T-helper 22 cell (primary cell): ENCODE data around the gene ENTPD5.
"Not testable (repeated sequence)": the region's sequence is repeated elsewhere in the genome, so short reads cannot be mapped to it uniquely, and the experiment has no call there.

Source experiments
- DNase-seq: peaks from one replicate; pipeline ENCODE4 v3.0.0-alpha.2; 2020; ENCODE audit warnings: low read depth

ENTPD5 gene

GRCh38 chr14:73944432-73945158, 74.5 kb downstream of the ENTPD5 start:
- DNase-seq = no peak

- no peak for DNase-seq
These were observed 76.0 kb downstream of the ENTPD5 start for GRCh38 chr14:73943083-73943482.

GRCh38 chr14:73942180-73942579, 76.9 kb downstream of the ENTPD5 start:
- no peak for DNase-seq

- DNase-seq = no peak
These were observed 82.1 kb downstream of the ENTPD5 start for GRCh38 chr14:73937012-73937411.

- no peak for DNase-seq
These were observed 82.5 kb downstream of the ENTPD5 start for GRCh38 chr14:73936548-73936947.

- DNase-seq = no peak
These were observed 83.4 kb downstream of the ENTPD5 start for GRCh38 chr14:73935666-73936065.

GRCh38 chr14:73924337-73924736, 94.8 kb downstream of the ENTPD5 start:
- no peak for DNase-seq

- not testable (repeated sequence) for DNase-seq
These were observed 99.6 kb downstream of the ENTPD5 start for GRCh38 chr14:73919457-73919856.

GRCh38 chr14:73916324-73916723, 102.8 kb downstream of the ENTPD5 start:
- DNase-seq = no peak

- DNase-seq = no peak
These were observed 105.8 kb downstream of the ENTPD5 start for GRCh38 chr14:73913256-73913655.

- no peak for DNase-seq
These were observed 109.4 kb downstream of the ENTPD5 start for GRCh38 chr14:73909681-73910080.
